ENCODE results near the gene C19orf67. TPM values are rescaled to one million over a fixed set of nuclear protein-coding genes. Genes with fewer than 3 reads are reported as not detected.

Gene C19orf67
- total and polyA plus RNA-seq, 2 donors (not counting 1 experiment from before 2014, with no cell fraction given) = 1.2 TPM; not detected in 1

DNA sequence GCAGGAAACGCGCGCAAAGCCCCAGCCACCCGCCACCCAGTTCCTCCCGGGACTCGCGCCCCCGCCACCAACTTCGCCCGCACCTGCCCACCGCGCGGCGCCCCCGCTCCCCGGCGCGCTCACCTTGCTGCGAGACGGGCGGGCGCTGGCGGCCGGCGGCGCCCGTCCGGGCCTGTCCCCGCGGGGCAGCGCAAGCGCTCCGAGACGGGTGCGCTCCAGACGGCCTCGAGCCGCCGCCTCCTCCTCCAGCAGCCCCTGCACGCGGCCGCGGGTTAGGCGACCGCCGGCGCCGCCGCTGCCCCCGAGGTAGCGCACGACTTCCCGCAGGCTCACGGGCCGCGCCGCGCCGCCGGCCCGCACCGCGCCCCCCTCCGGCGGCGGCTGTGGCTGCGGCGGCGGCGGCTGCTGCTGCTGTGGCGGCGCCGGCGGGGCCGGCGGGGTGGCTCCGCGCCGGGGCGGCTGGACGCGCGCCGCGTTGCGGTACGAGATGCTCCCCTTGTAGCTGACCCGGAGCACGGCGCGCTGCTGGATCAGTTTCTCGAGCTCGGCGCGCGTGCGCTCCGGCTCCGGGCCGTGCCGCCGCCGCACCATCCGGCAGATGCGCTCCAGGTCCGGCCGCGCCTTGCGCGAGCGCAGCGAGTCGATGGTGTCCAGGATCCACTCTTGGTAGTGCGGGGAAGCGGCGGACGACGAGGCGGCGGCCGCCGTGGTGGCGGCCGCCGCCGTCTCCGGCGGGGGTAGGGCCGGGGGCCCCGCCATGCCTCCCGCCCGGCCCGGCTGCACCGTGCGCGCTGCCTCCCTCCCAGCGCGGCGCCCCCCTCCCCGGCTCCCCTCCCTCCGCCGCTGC, 4.3 kb upstream of the C19orf67 start:
- DNase-seq (peak; percentile 75), ATAC-seq (ENCODE audit: low read depth) (peak; percentile 12)
- Histone ChIP-seq H3K36me3 (replicated peaks in 1 of 2; ENCODE audit: control extremely low read depth in 1 of 2, control insufficient read depth in 1 of 2, extremely low read depth in 1 of 2, insufficient read depth in 2 of 2, low read length in 1 of 2) (no peaks in the 10 kb centered on the region), H4K20me1 (ENCODE audit: control insufficient read depth, insufficient read depth, low read length, poor library complexity, severe bottlenecking) (peaks cover 11% of the 10 kb centered on the region), H3K79me2 (ENCODE audit: control insufficient read depth, insufficient read depth, low read length) (no peaks in the 10 kb centered on the region), H3K4me2 (replicated peaks; ENCODE audit: low read depth, low read length, poor library complexity, severe bottlenecking) (peak overlapping the region; percentile 85), H3K9ac (ENCODE audit: low read length) (peak overlapping the region; percentile 56), H3K4me1 (ENCODE audit: control insufficient read depth in 2 of 2, insufficient read depth in 2 of 2, low read length in 2 of 2) (peaks cover 11 to 18% of the 10 kb centered on the region in 2 donors), H3K27me3 (replicated peaks in 1 of 4; ENCODE audit: control extremely low read depth in 1 of 4, control insufficient read depth in 3 of 4, insufficient read depth in 4 of 4, low read length in 3 of 4) (no peaks in the 10 kb centered on the region), H3K9me3 (ENCODE audit: control extremely low read depth in 1 of 3, control insufficient read depth in 2 of 3, insufficient read depth in 1 of 3, low read length in 2 of 3) (peaks cover 2 to 9% (median 8%) of the 10 kb centered on the region in 3 donors), H3K4me3 (ENCODE audit: control extremely low read depth in 1 of 5, extremely low read depth in 1 of 5, insufficient read depth in 1 of 5, low read depth in 2 of 5, low read length in 4 of 5) (peak overlapping the region; percentile 17 to 82 (median 59)), H3K27ac (ENCODE audit: low read length in 2 of 2) (no peak overlapping the region), H2AFZ (ENCODE audit: insufficient read depth, low read depth, low read length, poor library complexity, severe bottlenecking) (peak overlapping the region; percentile 66)
- Mint-ChIP-seq H3K9me3 (ENCODE audit: insufficient read depth) (peaks cover 8% of the 10 kb centered on the region), H3K27me3 (no peaks in the 10 kb centered on the region), H3K27ac (peak overlapping the region; percentile 92), H3K4me3 (peak overlapping the region; percentile 89), H3K4me1 (peaks cover 15% of the 10 kb centered on the region)
- ChIA-PET POLR2A (interaction anchor here (0.5 to 0.6 kb wide), 2 partner anchors 47 to 253 kb away, joined by 7 read pairs; no protein-coding TSS in a partner anchor), CTCF (interaction anchor here (0.7 to 1.8 kb wide), 4 partner anchors 10 to 405 kb away, joined by 3 to 7 read pairs (median 4); partner anchors contain the start of gene ASF1B)
- TF ChIP-seq, protein P1, sequence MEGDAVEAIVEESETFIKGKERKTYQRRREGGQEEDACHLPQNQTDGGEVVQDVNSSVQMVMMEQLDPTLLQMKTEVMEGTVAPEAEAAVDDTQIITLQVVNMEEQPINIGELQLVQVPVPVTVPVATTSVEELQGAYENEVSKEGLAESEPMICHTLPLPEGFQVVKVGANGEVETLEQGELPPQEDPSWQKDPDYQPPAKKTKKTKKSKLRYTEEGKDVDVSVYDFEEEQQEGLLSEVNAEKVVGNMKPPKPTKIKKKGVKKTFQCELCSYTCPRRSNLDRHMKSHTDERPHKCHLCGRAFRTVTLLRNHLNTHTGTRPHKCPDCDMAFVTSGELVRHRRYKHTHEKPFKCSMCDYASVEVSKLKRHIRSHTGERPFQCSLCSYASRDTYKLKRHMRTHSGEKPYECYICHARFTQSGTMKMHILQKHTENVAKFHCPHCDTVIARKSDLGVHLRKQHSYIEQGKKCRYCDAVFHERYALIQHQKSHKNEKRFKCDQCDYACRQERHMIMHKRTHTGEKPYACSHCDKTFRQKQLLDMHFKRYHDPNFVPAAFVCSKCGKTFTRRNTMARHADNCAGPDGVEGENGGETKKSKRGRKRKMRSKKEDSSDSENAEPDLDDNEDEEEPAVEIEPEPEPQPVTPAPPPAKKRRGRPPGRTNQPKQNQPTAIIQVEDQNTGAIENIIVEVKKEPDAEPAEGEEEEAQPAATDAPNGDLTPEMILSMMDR (IDR thresholded peaks at IDR 0.05) = peak; percentile 25
- no peak for TF ChIP-seq EZH2 (IDR thresholded peaks at IDR 0.05; ENCODE audit: borderline replicate concordance, insufficient read depth, low read depth, low read length, poor library complexity, severe bottlenecking)
- intact Hi-C loops (cut with micrococcal nuclease) = loop anchor here (2.0 to 10.0 kb wide), 2 partner anchors 47 to 815 kb away; partner anchors contain the start of gene ASF1B
- WGBS (ENCODE audit: insufficient coverage) = under 1% methylated on average over 134 of the region's 142 CpGs

GRCh38 chr19:14089412-14089661, 3.8 kb upstream of the C19orf67 start:
- intact Hi-C loops (cut with micrococcal nuclease) = no loop called here
- peaks cover 15% of the 10 kb centered on the region for H3K4me1 Mint-ChIP-seq
- peaks cover 6% of the 10 kb centered on the region for H3K9me3 Mint-ChIP-seq (ENCODE audit: insufficient read depth)
- no peaks in the 10 kb centered on the region for H3K79me2 ChIP-seq (ENCODE audit: control insufficient read depth, insufficient read depth, low read length)
- 26% methylated on average over 16 of the region's 16 CpGs for WGBS (ENCODE audit: insufficient coverage)
- no peak for TF ChIP-seq EZH2 (IDR thresholded peaks at IDR 0.05; ENCODE audit: borderline replicate concordance, insufficient read depth, low read depth, low read length, poor library complexity, severe bottlenecking)
- TF ChIP-seq, protein P1 (IDR thresholded peaks at IDR 0.05) = peak; percentile 44
- no peak overlapping the region for H3K27ac ChIP-seq (ENCODE audit: low read length in 2 of 2)
- peaks cover 11 to 18% of the 10 kb centered on the region in 2 donors for H3K4me1 ChIP-seq (ENCODE audit: control insufficient read depth in 2 of 2, insufficient read depth in 2 of 2, low read length in 2 of 2)
- H2AFZ ChIP-seq (ENCODE audit: insufficient read depth, low read depth, low read length, poor library complexity, severe bottlenecking) = peak overlapping the region; percentile 62
- H3K36me3 ChIP-seq (replicated peaks in 1 of 2; ENCODE audit: control extremely low read depth in 1 of 2, control insufficient read depth in 1 of 2, extremely low read depth in 1 of 2, insufficient read depth in 2 of 2, low read length in 1 of 2) = no peaks in the 10 kb centered on the region
- no peaks in the 10 kb centered on the region for H3K27me3 Mint-ChIP-seq
- ATAC-seq (ENCODE audit: low read depth) (no peak), DNase-seq (peak; percentile 67)
- H3K4me3 ChIP-seq (ENCODE audit: control extremely low read depth in 1 of 5, extremely low read depth in 1 of 5, insufficient read depth in 1 of 5, low read depth in 2 of 5, low read length in 4 of 5) = peak overlapping the region in 4 of 5 experiments; percentile 14 to 53 (median 36)
- no peak overlapping the region for H3K9ac ChIP-seq (ENCODE audit: low read length)
- POLR2A ChIA-PET = interaction anchor here (0.6 kb wide), 1 partner anchor 268 kb away, joined by 8 read pairs; no protein-coding TSS in a partner anchor
- H3K27me3 ChIP-seq (replicated peaks in 1 of 4; ENCODE audit: control extremely low read depth in 1 of 4, control insufficient read depth in 3 of 4, insufficient read depth in 4 of 4, low read length in 3 of 4) = no peaks in the 10 kb centered on the region
- peak overlapping the region; percentile 92 for H3K27ac Mint-ChIP-seq
- CTCF ChIA-PET = interaction anchor here (1.8 kb wide), 2 partner anchors 15 to 47 kb away, joined by 6 to 7 read pairs; partner anchors contain the start of gene ASF1B
- H3K4me3 Mint-ChIP-seq = peak overlapping the region; percentile 89
- H3K9me3 ChIP-seq (ENCODE audit: control extremely low read depth in 1 of 3, control insufficient read depth in 2 of 3, insufficient read depth in 1 of 3, low read length in 2 of 3) = peaks cover 2 to 9% (median 8%) of the 10 kb centered on the region in 3 donors
- H4K20me1 ChIP-seq (ENCODE audit: control insufficient read depth, insufficient read depth, low read length, poor library complexity, severe bottlenecking) = peaks cover 11% of the 10 kb centered on the region
- peak overlapping the region; percentile 85 for H3K4me2 ChIP-seq (replicated peaks; ENCODE audit: low read depth, low read length, poor library complexity, severe bottlenecking)

Measured in B cell (primary cell).